Common myeloid progenitor, CD34-positive (primary cell): ENCODE results near the gene CAPN14.
"Not testable (repeated sequence)": the region's sequence is repeated elsewhere in the genome, so short reads cannot be mapped to it uniquely, and the experiment has no call there.

ENCODE experiments used
- CTCF ChIA-PET: fragments of 350-600 bp; sonication (Branson Sonifier 250); formaldehyde crosslinking; loops from one replicate; lab custom pipeline; 2021; ENCODE audit warnings: antibody characterized with exemption; lab: Charles Lee
- POLR2A ChIA-PET: fragments of 350-600 bp; sonication (Branson Sonifier 250); formaldehyde crosslinking; loops from one replicate; lab custom pipeline; 2021; ENCODE audit warnings: antibody characterized with exemption; lab: Charles Lee
- DNase-seq, 3 donors: peaks; one replicate each; pipeline versions ENCODE4 v3.0.0 to v3.0.0-alpha.2; 2013
- H3K27ac ChIP-seq, 2 experiments: 1 replicate in 1 of 2; 2 replicates in 1 of 2; pipeline ENCODE4 v1.7.0; 2013; ENCODE audit warnings: inconsistent platforms in 2 of 2, low read length in 2 of 2, mild to moderate bottlenecking in 2 of 2, low read depth in 1 of 2, moderate library complexity in 1 of 2; ENCODE audit not compliant: severe bottlenecking in 2 of 2, insufficient read depth in 1 of 2, poor library complexity in 1 of 2
- H3K27me3 ChIP-seq, 5 experiments: replicated peaks in 2 of 5; 1 replicate in 3 of 5; 2 replicates in 2 of 5; pipeline versions ENCODE4 v1.6.1 to v1.7.0; 2013; ENCODE audit warnings: low read length in 4 of 5, mild to moderate bottlenecking in 2 of 5, moderate library complexity in 2 of 5, inconsistent platforms in 1 of 5; ENCODE audit not compliant: insufficient read depth in 5 of 5, control insufficient read depth in 4 of 5
- H3K36me3 ChIP-seq, 4 experiments: 1 replicate in 2 of 4; 2 replicates in 2 of 4; pipeline versions ENCODE4 v1.6.1 to v1.7.0; 2013; ENCODE audit warnings: low read length in 3 of 4, control low read depth in 1 of 4, mild to moderate bottlenecking in 1 of 4; ENCODE audit not compliant: control insufficient read depth in 4 of 4, insufficient read depth in 4 of 4
- H3K4me1 ChIP-seq, 4 experiments: 1 replicate in 3 of 4; 2 replicates in 1 of 4; pipeline versions ENCODE4 v1.6.1 to v1.7.1; 2013; ENCODE audit warnings: low read length in 3 of 4, mild to moderate bottlenecking in 3 of 4, control low read depth in 1 of 4, inconsistent platforms in 1 of 4, moderate library complexity in 1 of 4; ENCODE audit not compliant: control insufficient read depth in 4 of 4, insufficient read depth in 4 of 4; ENCODE audit errors: control extremely low read depth in 1 of 4
- H3K4me3 ChIP-seq, 7 experiments: 1 replicate in 4 of 7; 2 replicates in 3 of 7; pipeline versions ENCODE4 v1.5.1 to v1.7.0; 2013; ENCODE audit warnings: mild to moderate bottlenecking in 7 of 7, low read length in 6 of 7, moderate library complexity in 6 of 7, inconsistent platforms in 2 of 7, low read depth in 2 of 7, control low read depth in 1 of 7; ENCODE audit not compliant: insufficient read depth in 4 of 7, control insufficient read depth in 1 of 7; ENCODE audit errors: extremely low read depth in 1 of 7
- H3K9me3 ChIP-seq, 5 experiments: 1 replicate in 4 of 5; 2 replicates in 1 of 5; pipeline versions ENCODE4 v1.6.1 to v1.7.1; 2013; ENCODE audit warnings: low read length in 4 of 5, mild to moderate bottlenecking in 2 of 5, inconsistent platforms in 1 of 5, low read depth in 1 of 5, moderate library complexity in 1 of 5; ENCODE audit not compliant: control insufficient read depth in 4 of 5, insufficient read depth in 2 of 5; ENCODE audit errors: control extremely low read depth in 1 of 5
- WGBS: methylation state at CpG from one replicate; pipeline ENCODE4 v1.1.5; 2013; ENCODE audit not compliant: insufficient coverage; 5-methylcytosine and 5-hydroxymethylcytosine counted together

CAPN14 gene

GRCh38 chr2:31190188-31190587, 27.1 kb downstream of the CAPN14 start:
- Histone ChIP-seq H3K4me3 (no peak overlapping the region), H3K36me3 (peaks cover 0 to 9% (median 1%) of the 10 kb centered on the region in 4 experiments), H3K27ac (no peak overlapping the region), H3K27me3 (no peaks in the 10 kb centered on the region), H3K9me3 (no peaks in the 10 kb centered on the region), H3K4me1 (no peaks in the 10 kb centered on the region)
- ChIA-PET CTCF (interaction anchor here (0.6 to 1.3 kb wide), 2 partner anchors 19 to 29 kb away, joined by 3 to 4 read pairs; no protein-coding TSS in a partner anchor), POLR2A (no interaction called here)
- no peak for DNase-seq
- WGBS: 100% methylated on average over 1 of the region's 1 CpG

- CTCF ChIA-PET: interaction anchor here (1.2 to 1.3 kb wide), 2 partner anchors 16 to 18 kb away, joined by 3 to 4 read pairs; no protein-coding TSS in a partner anchor
- DNase-seq: no peak
- no peak overlapping the region for H3K27ac ChIP-seq
- no peaks in the 10 kb centered on the region for H3K27me3 ChIP-seq
- POLR2A ChIA-PET: no interaction called here
- H3K4me3 ChIP-seq: no peak overlapping the region
- WGBS: 100% methylated on average over 4 of the region's 4 CpGs
- peaks cover 0 to 9% (median 1%) of the 10 kb centered on the region in 4 experiments for H3K36me3 ChIP-seq
- no peaks in the 10 kb centered on the region for H3K9me3 ChIP-seq
- no peaks in the 10 kb centered on the region for H3K4me1 ChIP-seq
Measured at GRCh38 chr2:31189141-31189540, 28.2 kb downstream of the CAPN14 start.

GRCh38 chr2:31188131-31188530, 29.2 kb downstream of the CAPN14 start:
- no peak for DNase-seq
- ChIA-PET POLR2A (no interaction called here), CTCF (interaction anchor here (1.2 kb wide), 1 partner anchor 15 kb away, joined by 3 read pairs; no protein-coding TSS in a partner anchor)
- Histone ChIP-seq H3K36me3 (peaks cover 0 to 9% (median 1%) of the 10 kb centered on the region in 4 experiments), H3K4me1 (no peaks in the 10 kb centered on the region), H3K27me3 (no peaks in the 10 kb centered on the region), H3K4me3 (no peak overlapping the region), H3K9me3 (no peaks in the 10 kb centered on the region), H3K27ac (no peak overlapping the region)
- 100% methylated on average over 5 of the region's 5 CpGs for WGBS

GRCh38 chr2:31187166-31187565, 30.1 kb downstream of the CAPN14 start:
- WGBS: 86% methylated on average over 2 of the region's 4 CpGs
- POLR2A ChIA-PET: no interaction called here
- Histone ChIP-seq H3K4me3 (no peak overlapping the region), H3K27ac (no peak overlapping the region), H3K36me3 (peaks cover 0 to 4% (median under 1%) of the 10 kb centered on the region in 4 experiments), H3K4me1 (no peaks in the 10 kb centered on the region), H3K9me3 (no peaks in the 10 kb centered on the region), H3K27me3 (no peaks in the 10 kb centered on the region)
- DNase-seq: no peak
- CTCF ChIA-PET: no interaction called here

GRCh38 chr2:31183973-31184372, 33.3 kb downstream of the CAPN14 start:
- CTCF ChIA-PET, H3K27me3 ChIP-seq, H3K4me3 ChIP-seq, POLR2A ChIA-PET, H3K4me1 ChIP-seq, DNase-seq, H3K36me3 ChIP-seq, H3K27ac ChIP-seq, H3K9me3 ChIP-seq: not testable (repeated sequence)
- 93% methylated on average over 2 of the region's 7 CpGs for WGBS

GRCh38 chr2:31176742-31177141, 40.6 kb downstream of the CAPN14 start:
- no peaks in the 10 kb centered on the region for H3K9me3 ChIP-seq
- H3K4me3 ChIP-seq: no peak overlapping the region
- POLR2A ChIA-PET: no interaction called here
- 100% methylated on average over 6 of the region's 10 CpGs for whole genome bisulfite sequencing
- H3K27ac ChIP-seq: no peak overlapping the region
- no peaks in the 10 kb centered on the region for H3K36me3 ChIP-seq
- no peaks in the 10 kb centered on the region for H3K27me3 ChIP-seq
- CTCF ChIA-PET: interaction anchor here (1.4 kb wide), 1 partner anchor 970 kb away, joined by 3 read pairs; no protein-coding TSS in a partner anchor
- DNase-seq: no peak
- no peaks in the 10 kb centered on the region for H3K4me1 ChIP-seq

- ChIA-PET POLR2A (no interaction called here), CTCF (interaction anchor here (0.9 to 9.5 kb wide), 12 partner anchors 9 to 1007 kb away, joined by 3 to 60 read pairs (median 4); partner anchors contain the start of gene GALNT14)
Measured at GRCh38 chr2:31171142-31171541, 46.2 kb downstream of the CAPN14 start.

More at GRCh38 chr2:31171142-31171541, 46.2 kb downstream of the CAPN14 start:
- no peaks in the 10 kb centered on the region for H3K27me3 ChIP-seq
- peaks cover 0 to 3% (median 1%) of the 10 kb centered on the region in 4 experiments for H3K4me1 ChIP-seq
- no peaks in the 10 kb centered on the region for H3K9me3 ChIP-seq
- H3K27ac ChIP-seq: no peak overlapping the region
- no peaks in the 10 kb centered on the region for H3K36me3 ChIP-seq
- H3K4me3 ChIP-seq: no peak overlapping the region
- WGBS: 96% methylated on average over 4 of the region's 4 CpGs
- DNase-seq: no peak
